Neural crest cell (in vitro differentiated cells): ENCODE data around the gene UBE4B. TPM values are rescaled to one million over a fixed set of nuclear protein-coding genes. Genes with fewer than 3 reads are reported as not detected.
"Not testable (repeated sequence)": the region's sequence is repeated elsewhere in the genome, so short reads cannot be mapped to it uniquely, and the experiment has no call there.

Experiments used
- DNase-seq: peaks from one replicate; pipeline ENCODE4 v3.0.0; 2021; ENCODE audit warnings: low read depth, mixed read lengths, low spot score
- H3K27ac Mint-ChIP-seq: one replicate; pipeline ENCODE4 v1.8.0; 2021; ENCODE audit warnings: mild to moderate bottlenecking, mixed read lengths; ENCODE audit not compliant: unreplicated experiment
- H3K27me3 Mint-ChIP-seq: 2 replicates; pipeline ENCODE4 v1.8.0; 2021; ENCODE audit warnings: low read depth, mild to moderate bottlenecking, mixed read lengths
- H3K36me3 Mint-ChIP-seq: 2 replicates; pipeline ENCODE4 v1.8.0; 2021; ENCODE audit warnings: low read depth, mild to moderate bottlenecking, mixed read lengths
- H3K4me1 Mint-ChIP-seq: 2 replicates; pipeline ENCODE4 v1.8.0; 2021; ENCODE audit warnings: mixed read lengths
- H3K4me3 Mint-ChIP-seq: one replicate; pipeline ENCODE4 v1.8.0; 2021; ENCODE audit warnings: mild to moderate bottlenecking, mixed read lengths
- H3K9me3 Mint-ChIP-seq: 2 replicates; pipeline ENCODE4 v1.8.0; 2021; ENCODE audit warnings: mixed read lengths
- CTCF ChIP-seq: fragments of 200-600 bp; sonication (generic); conservative IDR thresholded peaks from 2 replicates; pipeline ENCODE4 v1.5.0; 2021; ENCODE audit warnings: antibody characterized with exemption, mild to moderate bottlenecking
- total RNA-seq: library from RNA; stranded (reverse); gene quantifications from 2 replicates; pipeline ENCODE4 v1.2.1, GENCODE V29; 2021

Gene UBE4B
- total RNA-seq, 1 donor from 2014 or later, result 74.4 TPM

DNA sequence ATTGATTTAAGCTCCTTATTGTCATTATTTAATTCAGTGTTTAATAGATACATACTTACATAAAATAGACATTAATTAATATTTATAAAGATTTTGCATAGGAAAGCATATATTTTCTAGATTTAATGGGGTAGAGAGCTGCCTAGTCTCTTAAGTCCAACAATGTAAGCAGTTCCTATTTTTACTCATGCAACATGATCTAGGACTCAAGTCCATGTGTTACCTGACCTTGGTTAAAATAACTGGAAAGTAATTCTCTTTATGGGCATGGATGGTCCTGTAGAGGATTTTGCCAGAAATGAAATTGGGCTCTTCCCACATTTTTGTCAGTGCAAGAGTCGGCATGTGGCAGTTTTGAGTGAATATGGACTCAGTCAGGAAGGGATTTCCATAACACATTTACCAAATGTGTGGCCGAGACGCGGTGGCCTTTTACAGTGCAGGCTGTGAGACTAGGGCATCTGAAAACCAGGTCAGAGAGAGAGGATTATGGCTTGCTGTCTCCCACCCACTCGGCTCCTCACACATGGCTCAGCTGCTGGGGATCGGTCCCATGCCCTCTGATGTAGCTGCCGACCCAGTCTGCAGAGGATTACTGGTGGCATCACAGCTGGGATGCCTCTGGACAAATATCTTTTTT, 171.4 kb downstream of the UBE4B start:
- peaks cover 6% of the 10 kb centered on the region for H3K4me1 Mint-ChIP-seq
- no peak for DNase-seq
- no peak overlapping the region for H3K27ac Mint-ChIP-seq
- H3K27me3 Mint-ChIP-seq, result no peaks in the 10 kb centered on the region
- H3K4me3 Mint-ChIP-seq, result no peak overlapping the region
- no peaks in the 10 kb centered on the region for H3K9me3 Mint-ChIP-seq
- TF ChIP-seq CTCF, result no peak
- no peaks in the 10 kb centered on the region for H3K36me3 Mint-ChIP-seq

GRCh38 chr1:10205206-10205605, 172.4 kb downstream of the UBE4B start:
- peaks cover 15% of the 10 kb centered on the region for H3K4me1 Mint-ChIP-seq
- H3K9me3 Mint-ChIP-seq, DNase-seq, H3K27me3 Mint-ChIP-seq, H3K4me3 Mint-ChIP-seq, H3K27ac Mint-ChIP-seq, H3K36me3 Mint-ChIP-seq: not testable (repeated sequence)

DNA sequence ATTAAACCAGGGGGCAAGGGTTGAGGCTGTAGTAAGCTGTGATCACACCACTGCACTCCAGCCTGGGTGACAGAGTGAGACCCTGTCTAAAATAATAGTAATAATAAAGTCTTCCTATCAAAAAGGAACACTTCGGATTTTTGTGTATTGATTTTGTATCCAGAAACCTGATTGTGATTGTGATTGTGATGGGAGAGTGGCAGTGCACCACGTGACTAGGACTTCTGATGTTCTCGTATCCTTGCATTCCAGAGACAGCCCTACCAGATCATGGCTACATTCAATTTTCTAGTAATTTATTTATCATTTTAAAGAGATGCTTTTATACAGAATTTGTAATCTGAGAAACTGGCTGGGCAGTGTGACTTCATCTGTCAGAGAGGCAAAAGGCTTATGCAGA, 175.1 kb downstream of the UBE4B start:
- DNase-seq, result no peak
- no peaks in the 10 kb centered on the region for H3K9me3 Mint-ChIP-seq
- no peaks in the 10 kb centered on the region for H3K36me3 Mint-ChIP-seq
- no peak overlapping the region for H3K27ac Mint-ChIP-seq
- H3K4me1 Mint-ChIP-seq, result peaks cover 26% of the 10 kb centered on the region
- TF ChIP-seq CTCF, result no peak
- H3K27me3 Mint-ChIP-seq, result no peaks in the 10 kb centered on the region
- H3K4me3 Mint-ChIP-seq, result peak overlapping the region; percentile 51

DNA sequence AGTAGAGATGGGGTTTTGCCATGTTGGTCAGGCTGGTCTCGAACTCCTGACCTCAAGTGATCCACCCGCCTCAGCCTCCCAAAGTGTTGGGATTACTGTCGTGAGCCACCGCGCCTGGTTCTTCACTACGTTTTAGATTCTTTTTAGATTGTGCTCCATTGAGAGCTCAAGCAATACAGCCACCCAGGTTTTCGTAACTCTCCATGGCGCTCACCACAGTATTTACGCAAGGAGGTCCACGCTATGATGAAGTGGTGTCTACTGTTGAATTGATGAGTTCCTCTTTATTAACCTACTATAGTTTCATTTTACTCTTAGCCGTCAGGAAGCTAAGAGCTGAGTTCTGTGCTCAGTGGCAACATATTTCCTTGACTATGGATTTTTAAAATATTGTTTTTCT, 175.8 kb downstream of the UBE4B start:
- Mint-ChIP-seq H3K27ac (no peak overlapping the region), H3K27me3 (no peaks in the 10 kb centered on the region), H3K4me1 (peaks cover 33% of the 10 kb centered on the region), H3K4me3 (peak overlapping the region; percentile 97), H3K9me3 (no peaks in the 10 kb centered on the region), H3K36me3 (no peaks in the 10 kb centered on the region)
- no peak for DNase-seq
- TF ChIP-seq CTCF, result no peak

GRCh38 chr1:10209590-10209904, 176.8 kb downstream of the UBE4B start:
- DNase-seq, result no peak
- H3K27ac Mint-ChIP-seq, result peak overlapping the region; percentile 99
- no peaks in the 10 kb centered on the region for H3K9me3 Mint-ChIP-seq
- TF ChIP-seq CTCF, result no peak
- H3K4me3 Mint-ChIP-seq, result peak overlapping the region; percentile 97
- H3K27me3 Mint-ChIP-seq, result no peaks in the 10 kb centered on the region
- peaks cover 39% of the 10 kb centered on the region for H3K4me1 Mint-ChIP-seq
- H3K36me3 Mint-ChIP-seq, result no peaks in the 10 kb centered on the region

DNA sequence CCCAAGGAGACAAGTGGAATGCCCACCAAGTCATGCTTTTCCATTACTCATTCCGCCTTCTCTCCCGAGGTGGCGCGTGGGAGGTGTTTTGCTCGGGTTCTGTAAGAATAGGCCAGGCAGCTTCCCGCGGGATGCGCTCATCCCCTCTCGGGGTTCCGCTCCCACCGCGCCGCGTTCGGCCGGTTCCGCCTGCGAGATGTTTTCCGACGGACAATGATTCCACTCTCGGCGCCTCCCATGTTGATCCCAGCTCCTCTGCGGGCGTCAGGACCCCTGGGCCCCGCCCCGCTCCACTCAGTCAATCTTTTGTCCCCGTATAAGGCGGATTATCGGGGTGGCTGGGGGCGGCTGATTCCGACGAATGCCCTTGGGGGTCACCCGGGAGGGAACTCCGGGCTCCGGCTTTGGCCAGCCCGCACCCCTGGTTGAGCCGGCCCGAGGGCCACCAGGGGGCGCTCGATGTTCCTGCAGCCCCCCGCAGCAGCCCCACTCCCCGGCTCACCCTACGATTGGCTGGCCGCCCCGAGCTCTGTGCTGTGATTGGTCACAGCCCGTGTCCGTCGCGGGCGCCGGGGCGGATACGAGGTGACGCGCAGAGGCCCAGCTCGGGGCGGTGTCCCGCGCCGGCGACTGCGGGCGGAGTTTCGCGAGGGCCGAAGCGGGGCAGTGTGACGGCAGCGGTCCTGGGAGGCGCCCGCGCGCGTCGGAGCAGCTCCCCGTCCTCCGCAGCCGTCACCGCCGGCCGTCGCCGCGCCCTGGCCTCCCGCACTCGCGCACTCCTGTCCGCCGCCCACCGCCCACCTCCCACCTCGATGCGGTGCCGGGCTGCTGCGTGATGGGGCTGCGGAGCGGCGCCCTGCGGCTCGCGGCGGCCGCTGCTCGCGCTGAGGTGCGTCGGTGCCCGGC, 177.4 kb downstream of the UBE4B start, which contains the start of gene KIF1B:
TSS of gene KIF1B (plus strand) at position 666 of the 906 bp plus-strand sequence. CDS start 21,759 bp downstream, outside the sequence.
- peaks cover 39% of the 10 kb centered on the region for H3K4me1 Mint-ChIP-seq
- H3K9me3 Mint-ChIP-seq, result no peaks in the 10 kb centered on the region
- DNase-seq, result peak; percentile 99
- H3K27ac Mint-ChIP-seq, result peak within 1 kb of the TSS; percentile 99
- peak; percentile 100 for TF ChIP-seq CTCF
- H3K4me3 Mint-ChIP-seq, result peak within 1 kb of the TSS; percentile 97
- no peaks in the 10 kb centered on the region for H3K36me3 Mint-ChIP-seq
- H3K27me3 Mint-ChIP-seq, result no peaks in the 10 kb centered on the region
